Retinal pigment epithelial cell (primary cell): ENCODE measurements around the gene ZNF423.

ENCODE experiments used
- DNase-seq: peaks from one replicate; pipeline ENCODE4 v3.0.0-alpha.2; 2010; ENCODE audit warnings: low read depth
- H3K4me3 ChIP-seq: 2 replicates; pipeline ENCODE4 v1.5.1; 2011; ENCODE audit warnings: mild to moderate bottlenecking, low read length, control low read depth, moderate library complexity
- CTCF ChIP-seq: conservative IDR thresholded peaks from 2 replicates; pipeline ENCODE4 v1.5.1; 2011; ENCODE audit warnings: low read depth, low read length, control low read depth, inconsistent platforms

The ZNF423 gene

GRCh38 chr16:49755313-49755620 is 100.6 kb downstream of the ZNF423 start:
- peak; percentile 37 for DNase-seq
- peak; percentile 67 for TF ChIP-seq CTCF
- H3K4me3 ChIP-seq, result peak overlapping the region; percentile 46

- no peak for TF ChIP-seq CTCF
- no peak for DNase-seq
- H3K4me3 ChIP-seq, result peak overlapping the region; percentile 46
These were observed 101.2 kb downstream of the ZNF423 start for GRCh38 chr16:49754495-49755312.

GRCh38 chr16:49750341-49751000 is 105.4 kb downstream of the ZNF423 start:
- DNase-seq, result no peak
- no peak for TF ChIP-seq CTCF
- H3K4me3 ChIP-seq, result no peak overlapping the region

- no peak overlapping the region for H3K4me3 ChIP-seq
- no peak for DNase-seq
- no peak for TF ChIP-seq CTCF
These were observed 106.1 kb downstream of the ZNF423 start for GRCh38 chr16:49749816-49750215.

GRCh38 chr16:49748322-49748721 is 107.6 kb downstream of the ZNF423 start:
- TF ChIP-seq CTCF, result no peak
- DNase-seq, result no peak

GRCh38 chr16:49747654-49748053 is 108.3 kb downstream of the ZNF423 start:
- DNase-seq, result no peak
- H3K4me3 ChIP-seq, result no peak overlapping the region
- no peak for TF ChIP-seq CTCF

More at GRCh38 chr16:49748322-49748721, 107.6 kb downstream of the ZNF423 start:
- no peak overlapping the region for H3K4me3 ChIP-seq

- H3K4me3 ChIP-seq, result no peak overlapping the region
- no peak for TF ChIP-seq CTCF
- no peak for DNase-seq
These were observed 109.4 kb downstream of the ZNF423 start for GRCh38 chr16:49746545-49746944.
